ENCODE results near the gene SLC25A47.

DNA sequence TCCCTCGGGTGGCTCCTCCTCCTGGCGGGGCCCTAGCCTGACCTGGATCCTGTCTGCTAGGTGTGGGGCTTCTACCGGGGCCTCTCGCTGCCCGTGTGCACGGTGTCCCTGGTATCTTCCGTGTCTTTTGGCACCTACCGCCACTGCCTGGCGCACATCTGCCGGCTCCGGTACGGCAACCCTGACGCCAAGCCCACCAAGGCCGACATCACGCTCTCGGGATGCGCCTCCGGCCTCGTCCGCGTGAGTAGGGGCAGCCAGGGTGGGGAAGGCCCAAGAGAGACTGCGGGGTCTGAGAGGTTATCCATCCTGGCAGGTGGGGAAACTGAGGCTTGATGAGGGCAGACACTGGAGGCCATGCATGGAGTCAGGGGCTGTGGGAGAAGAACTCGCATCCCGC is 4.0 kb downstream of the SLC25A47 start:
- TF ChIP-seq, protein P1, sequence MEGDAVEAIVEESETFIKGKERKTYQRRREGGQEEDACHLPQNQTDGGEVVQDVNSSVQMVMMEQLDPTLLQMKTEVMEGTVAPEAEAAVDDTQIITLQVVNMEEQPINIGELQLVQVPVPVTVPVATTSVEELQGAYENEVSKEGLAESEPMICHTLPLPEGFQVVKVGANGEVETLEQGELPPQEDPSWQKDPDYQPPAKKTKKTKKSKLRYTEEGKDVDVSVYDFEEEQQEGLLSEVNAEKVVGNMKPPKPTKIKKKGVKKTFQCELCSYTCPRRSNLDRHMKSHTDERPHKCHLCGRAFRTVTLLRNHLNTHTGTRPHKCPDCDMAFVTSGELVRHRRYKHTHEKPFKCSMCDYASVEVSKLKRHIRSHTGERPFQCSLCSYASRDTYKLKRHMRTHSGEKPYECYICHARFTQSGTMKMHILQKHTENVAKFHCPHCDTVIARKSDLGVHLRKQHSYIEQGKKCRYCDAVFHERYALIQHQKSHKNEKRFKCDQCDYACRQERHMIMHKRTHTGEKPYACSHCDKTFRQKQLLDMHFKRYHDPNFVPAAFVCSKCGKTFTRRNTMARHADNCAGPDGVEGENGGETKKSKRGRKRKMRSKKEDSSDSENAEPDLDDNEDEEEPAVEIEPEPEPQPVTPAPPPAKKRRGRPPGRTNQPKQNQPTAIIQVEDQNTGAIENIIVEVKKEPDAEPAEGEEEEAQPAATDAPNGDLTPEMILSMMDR (IDR thresholded peaks at IDR 0.05; ENCODE audit: poor library complexity) = no peak
- no peak for TF ChIP-seq EZH2phosphoT487 (IDR thresholded peaks at IDR 0.05; ENCODE audit: low read depth, severe bottlenecking, unreplicated experiment)
- TF ChIP-seq EZH2 (IDR thresholded peaks at IDR 0.05; ENCODE audit: borderline replicate concordance) = no peak

Data from hepatocyte (in vitro differentiated cells).